ENCODE data around the gene TMBIM1.
A peak's percentile ranks its signal among the peaks of the same experiment; 100 is the strongest.

TMBIM1 gene

GRCh38 chr2:218301176-218301819 lies 9.0 kb upstream of the TMBIM1 start:
- Histone ChIP-seq H4K20me1 (ENCODE audit: insufficient read depth, low read length) (no peaks in the 10 kb centered on the region), H3K9me3 (ENCODE audit: insufficient read depth, low read length) (no peaks in the 10 kb centered on the region), H3K9ac (ENCODE audit: low read length) (0 out of 2 replicates have a peak overlapping the region, but pooled peaks have one; percentile 39), H3K4me2 (ENCODE audit: low read length) (peak overlapping the region; percentile 53; the same call in 1 of the 2 replicates), H2AFZ (ENCODE audit: low read depth, low read length) (no peak overlapping the region), H3K36me3 (replicated peaks; ENCODE audit: low read depth, low read length) (no peaks in the 10 kb centered on the region), H3K27me3 (ENCODE audit: low read depth, low read length) (no peaks in the 10 kb centered on the region), H3K79me2 (ENCODE audit: low read length) (no peaks in the 10 kb centered on the region), H3K4me1 (ENCODE audit: low read length) (no peaks in the 10 kb centered on the region), H3K27ac (ENCODE audit: low read length) (no peak overlapping the region), H3K4me3 (ENCODE audit: low read length) (no peak overlapping the region)
- TF ChIP-seq EZH2phosphoT487 (IDR thresholded peaks at IDR 0.05; ENCODE audit: low read depth) (no peak), CTCF (IDR thresholded peaks at IDR 0.05; ENCODE audit: low read depth, low read length) (peak; percentile 79)

- Histone ChIP-seq H3K27me3 (ENCODE audit: low read depth, low read length) (no peaks in the 10 kb centered on the region), H3K9me3 (ENCODE audit: insufficient read depth, low read length) (no peaks in the 10 kb centered on the region), H3K27ac (ENCODE audit: low read length) (no peak overlapping the region), H3K36me3 (replicated peaks; ENCODE audit: low read depth, low read length) (no peaks in the 10 kb centered on the region), H4K20me1 (ENCODE audit: insufficient read depth, low read length) (no peaks in the 10 kb centered on the region), H3K4me1 (ENCODE audit: low read length) (peaks cover 2% of the 10 kb centered on the region; the same call in 1 of the 2 replicates), H3K4me2 (ENCODE audit: low read length) (no peak overlapping the region), H3K79me2 (ENCODE audit: low read length) (no peaks in the 10 kb centered on the region), H3K4me3 (ENCODE audit: low read length) (no peak overlapping the region), H3K9ac (ENCODE audit: low read length) (no peak overlapping the region), H2AFZ (ENCODE audit: low read depth, low read length) (no peak overlapping the region)
- TF ChIP-seq EZH2phosphoT487 (IDR thresholded peaks at IDR 0.05; ENCODE audit: low read depth) (no peak), CTCF (IDR thresholded peaks at IDR 0.05; ENCODE audit: low read depth, low read length) (no peak)
Observed at GRCh38 chr2:218300141-218300540, 7.8 kb upstream of the TMBIM1 start.

- Histone ChIP-seq H3K4me1 (ENCODE audit: low read length) (peaks cover 4% of the 10 kb centered on the region; the same call in 1 of the 2 replicates), H4K20me1 (ENCODE audit: insufficient read depth, low read length) (no peaks in the 10 kb centered on the region), H3K9ac (ENCODE audit: low read length) (no peak overlapping the region), H3K27ac (ENCODE audit: low read length) (no peak overlapping the region), H3K9me3 (ENCODE audit: insufficient read depth, low read length) (no peaks in the 10 kb centered on the region), H3K36me3 (replicated peaks; ENCODE audit: low read depth, low read length) (no peaks in the 10 kb centered on the region), H2AFZ (ENCODE audit: low read depth, low read length) (no peak overlapping the region), H3K79me2 (ENCODE audit: low read length) (no peaks in the 10 kb centered on the region), H3K4me2 (ENCODE audit: low read length) (no peak overlapping the region), H3K4me3 (ENCODE audit: low read length) (no peak overlapping the region), H3K27me3 (ENCODE audit: low read depth, low read length) (no peaks in the 10 kb centered on the region)
- TF ChIP-seq EZH2phosphoT487 (IDR thresholded peaks at IDR 0.05; ENCODE audit: low read depth), result no peak
- TF ChIP-seq CTCF (IDR thresholded peaks at IDR 0.05; ENCODE audit: low read depth, low read length), result no peak
Observed at GRCh38 chr2:218298314-218298875, 6.1 kb upstream of the TMBIM1 start.

- Histone ChIP-seq H3K9ac (ENCODE audit: low read length) (no peak overlapping the region), H2AFZ (ENCODE audit: low read depth, low read length) (no peak overlapping the region), H3K4me1 (ENCODE audit: low read length) (peaks cover 11% of the 10 kb centered on the region), H4K20me1 (ENCODE audit: insufficient read depth, low read length) (no peaks in the 10 kb centered on the region), H3K79me2 (ENCODE audit: low read length) (no peaks in the 10 kb centered on the region), H3K4me2 (ENCODE audit: low read length) (no peak overlapping the region), H3K27ac (ENCODE audit: low read length) (no peak overlapping the region), H3K36me3 (replicated peaks; ENCODE audit: low read depth, low read length) (no peaks in the 10 kb centered on the region), H3K27me3 (ENCODE audit: low read depth, low read length) (no peaks in the 10 kb centered on the region), H3K9me3 (ENCODE audit: insufficient read depth, low read length) (no peaks in the 10 kb centered on the region), H3K4me3 (ENCODE audit: low read length) (no peak overlapping the region)
- no peak for TF ChIP-seq EZH2phosphoT487 (IDR thresholded peaks at IDR 0.05; ENCODE audit: low read depth)
- no peak for TF ChIP-seq CTCF (IDR thresholded peaks at IDR 0.05; ENCODE audit: low read depth, low read length)
Observed at GRCh38 chr2:218296847-218297246, 4.5 kb upstream of the TMBIM1 start.

Data from OCI-LY3 (cell line).